ENCODE results near the gene POGLUT2.

- no peak for TF ChIP-seq POLR2AphosphoS5 (IDR thresholded peaks at IDR 0.05; ENCODE audit: low read depth, low read length)
- no peak for TF ChIP-seq MAX (IDR thresholded peaks at IDR 0.05; ENCODE audit: low read depth)
- no peak for TF ChIP-seq RFX5 (IDR thresholded peaks at IDR 0.05; ENCODE audit: low read length)
- TF ChIP-seq EP300 (IDR thresholded peaks at IDR 0.05; ENCODE audit: borderline replicate concordance in 1 of 2, low read depth in 1 of 2, low read length in 1 of 2), result no peak
- TF ChIP-seq RAD21 (IDR thresholded peaks at IDR 0.05; ENCODE audit: low read length), result no peak
- no peak for TF ChIP-seq CTCF (IDR thresholded peaks at IDR 0.05)
- no peak for TF ChIP-seq SMC3 (IDR thresholded peaks at IDR 0.05; ENCODE audit: low read depth, low read length)
- TF ChIP-seq EZH2phosphoT487 (IDR thresholded peaks at IDR 0.05; ENCODE audit: borderline replicate concordance, low read depth), result no peak
- no peak for TF ChIP-seq FOXJ3 (CRISPR knock-in tag; IDR thresholded peaks at IDR 0.05)
- TF ChIP-seq TCF12 (IDR thresholded peaks at IDR 0.05), result no peak
- no peak for TF ChIP-seq REST (IDR thresholded peaks at IDR 0.05; ENCODE audit: low read depth, low read length)
Observed at GRCh38 chr13:102776271-102776670, 22.5 kb downstream of the POGLUT2 start.
